Measurements from ENCODE around the gene TST. TPM values are rescaled to one million over a fixed set of nuclear protein-coding genes. Genes with fewer than 3 reads are reported as not detected.

TST gene
- total RNA-seq, 1 experiment from 2014 or later, result 44.9 TPM

GRCh38 chr22:37008365-37008764 is 10.9 kb downstream of the TST start:
- no peak overlapping the region for H3K4me3 Mint-ChIP-seq (ENCODE audit: unreplicated experiment)
- ChIA-PET POLR2A (no interaction called here), CTCF (interaction anchor here (1.0 kb wide), 1 partner anchor 12 kb away, joined by 3 read pairs; no protein-coding TSS in a partner anchor)
- peaks cover 7% of the 10 kb centered on the region for H3K4me1 Mint-ChIP-seq (ENCODE audit: low read depth, unreplicated experiment)
- H3K36me3 Mint-ChIP-seq (ENCODE audit: insufficient read depth, unreplicated experiment), result peaks cover 7% of the 10 kb centered on the region
- Histone ChIP-seq H3K4me1 (no peaks in the 10 kb centered on the region), H3K36me3 (ENCODE audit: control insufficient read depth, insufficient read depth, low read length) (no peaks in the 10 kb centered on the region), H3K27me3 (replicated peaks; ENCODE audit: control insufficient read depth, insufficient read depth, low read length) (no peaks in the 10 kb centered on the region), H3K9me3 (no peaks in the 10 kb centered on the region), H3K4me3 (ENCODE audit: low read depth, low read length) (no peak overlapping the region)
- no peaks in the 10 kb centered on the region for H3K9me3 Mint-ChIP-seq (ENCODE audit: unreplicated experiment)
- intact Hi-C loops (cut with micrococcal nuclease; ENCODE audit: unreplicated experiment), result no loop called here
- no peak overlapping the region for H3K27ac Mint-ChIP-seq (ENCODE audit: unreplicated experiment)
- no peak for DNase-seq
- peaks cover 2% of the 10 kb centered on the region for H3K27me3 Mint-ChIP-seq (ENCODE audit: insufficient read depth, unreplicated experiment)
- no TSS peak for BruUV-seq (replicated peaks)
- TF ChIP-seq CTCF (IDR thresholded peaks at IDR 0.05; ENCODE audit: insufficient read depth in 1 of 2, low read depth in 1 of 2, low read length in 1 of 2, severe bottlenecking in 1 of 2, unreplicated experiment in 1 of 2), result no peak

DNA sequence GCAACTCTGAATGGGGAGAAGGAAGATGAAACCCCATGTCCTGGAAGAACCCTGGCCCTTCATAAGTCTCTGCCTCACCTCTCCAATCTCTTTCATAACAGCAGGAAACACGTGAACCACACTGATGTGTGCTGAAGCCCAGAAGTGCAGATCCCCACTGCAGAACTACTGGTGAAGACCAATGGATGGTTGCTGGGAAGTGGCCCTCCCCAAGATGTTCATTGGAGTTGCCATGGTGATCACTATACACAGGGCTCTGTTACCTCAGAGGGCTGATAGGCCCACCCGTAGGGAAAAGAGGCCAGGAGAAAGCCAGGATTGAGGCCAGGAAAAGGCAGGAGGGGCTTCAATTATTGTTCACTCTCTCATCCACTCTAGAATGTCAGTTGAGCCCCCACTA is 11.6 kb downstream of the TST start:
- no peaks in the 10 kb centered on the region for H3K9me3 ChIP-seq
- no peak overlapping the region for H3K4me3 ChIP-seq (ENCODE audit: low read depth, low read length)
- no peaks in the 10 kb centered on the region for H3K36me3 ChIP-seq (ENCODE audit: control insufficient read depth, insufficient read depth, low read length)
- Mint-ChIP-seq H3K27ac (ENCODE audit: unreplicated experiment) (no peak overlapping the region), H3K9me3 (ENCODE audit: unreplicated experiment) (no peaks in the 10 kb centered on the region), H3K36me3 (ENCODE audit: insufficient read depth, unreplicated experiment) (peaks cover 7% of the 10 kb centered on the region), H3K4me1 (ENCODE audit: low read depth, unreplicated experiment) (peaks cover 7% of the 10 kb centered on the region), H3K27me3 (ENCODE audit: insufficient read depth, unreplicated experiment) (peaks cover 2% of the 10 kb centered on the region), H3K4me3 (ENCODE audit: unreplicated experiment) (no peak overlapping the region)
- POLR2A ChIA-PET, result no interaction called here
- intact Hi-C loops (cut with micrococcal nuclease; ENCODE audit: unreplicated experiment), result no loop called here
- CTCF ChIA-PET, result no interaction called here
- DNase-seq, result no peak
- no peak for TF ChIP-seq CTCF (IDR thresholded peaks at IDR 0.05; ENCODE audit: insufficient read depth in 1 of 2, low read depth in 1 of 2, low read length in 1 of 2, severe bottlenecking in 1 of 2, unreplicated experiment in 1 of 2)
- H3K27me3 ChIP-seq (replicated peaks; ENCODE audit: control insufficient read depth, insufficient read depth, low read length), result no peaks in the 10 kb centered on the region
- H3K4me1 ChIP-seq, result no peaks in the 10 kb centered on the region
- BruUV-seq (replicated peaks), result no TSS peak

- Mint-ChIP-seq H3K4me3 (ENCODE audit: unreplicated experiment) (no peak overlapping the region), H3K36me3 (ENCODE audit: insufficient read depth, unreplicated experiment) (no peaks in the 10 kb centered on the region), H3K27me3 (ENCODE audit: insufficient read depth, unreplicated experiment) (no peaks in the 10 kb centered on the region), H3K9me3 (ENCODE audit: unreplicated experiment) (no peaks in the 10 kb centered on the region), H3K4me1 (ENCODE audit: low read depth, unreplicated experiment) (peaks cover 7% of the 10 kb centered on the region), H3K27ac (ENCODE audit: unreplicated experiment) (no peak overlapping the region)
- Histone ChIP-seq H3K9me3 (no peaks in the 10 kb centered on the region), H3K27me3 (replicated peaks; ENCODE audit: control insufficient read depth, insufficient read depth, low read length) (no peaks in the 10 kb centered on the region), H3K4me3 (ENCODE audit: low read depth, low read length) (no peak overlapping the region), H3K36me3 (ENCODE audit: control insufficient read depth, insufficient read depth, low read length) (no peaks in the 10 kb centered on the region), H3K4me1 (peaks cover 3% of the 10 kb centered on the region; the same call in 1 of the 2 replicates)
- ChIA-PET POLR2A (no interaction called here), CTCF (no interaction called here)
- intact Hi-C loops (cut with micrococcal nuclease; ENCODE audit: unreplicated experiment), result no loop called here
- DNase-seq, result no peak
- BruUV-seq (replicated peaks), result no TSS peak
- no peak for TF ChIP-seq CTCF (IDR thresholded peaks at IDR 0.05; ENCODE audit: insufficient read depth in 1 of 2, low read depth in 1 of 2, low read length in 1 of 2, severe bottlenecking in 1 of 2, unreplicated experiment in 1 of 2)
Observed at GRCh38 chr22:37002633-37003032, 16.6 kb downstream of the TST start.
